IMR-90 (cell line): Measurements from ENCODE around the gene KRI1. TPM values are rescaled to one million over a fixed set of nuclear protein-coding genes. Genes with fewer than 3 reads are reported as not detected.

Source experiments
- ATAC-seq: fragments of 200-7000 bp; cut with Tn5 transposase; 2 replicates; pipeline ENCODE4 v1.9.1; 2020; ENCODE audit warnings: low read depth, mild to moderate bottlenecking, moderate library complexity
- BruUV-seq: library from RNA; stranded (reverse); fragments of 400-500 nt; replicated peaks from 2 replicates; lab custom pipeline; 2021; lab: Mats Ljungman, UMichigan
- CTCF ChIA-PET: fragments of 300-600 bp; formaldehyde crosslinking; extraction: SDS; loops from one replicate; lab custom pipeline; 2021; ENCODE audit warnings: antibody characterized with exemption; lab: Yijun Ruan, JAX
- POLR2A ChIA-PET: fragments of 300-600 bp; sonication (Branson Sonifier 250); formaldehyde crosslinking; loops from one replicate; lab custom pipeline; 2022; ENCODE audit warnings: antibody characterized with exemption; ENCODE audit not compliant: unreplicated experiment; lab: Charles Lee
- DNase-seq: peaks from one replicate; pipeline ENCODE4 v3.0.0; 2013
- H2AFZ ChIP-seq: replicated peaks from 2 replicates; pipeline ENCODE3; 2013; ENCODE audit warnings: low read length, mild to moderate bottlenecking; ENCODE audit not compliant: poor library complexity
- H2AK5ac ChIP-seq: 2 replicates; pipeline ENCODE4 v1.6.1; 2013; ENCODE audit warnings: low read depth, low read length, inconsistent platforms
- H2AK9ac ChIP-seq: replicated peaks from 2 replicates; pipeline ENCODE3; 2013; ENCODE audit warnings: mild to moderate bottlenecking, low read depth, low read length, moderate library complexity; ENCODE audit not compliant: poor library complexity
- H2BK120ac ChIP-seq: 2 replicates; pipeline ENCODE4 v1.6.1; 2013; ENCODE audit warnings: low read depth, low read length, inconsistent platforms
- H2BK15ac ChIP-seq: 3 replicates; pipeline ENCODE4 v1.6.1; 2013; ENCODE audit warnings: low read depth, low read length, inconsistent platforms
- H2BK20ac ChIP-seq: 2 replicates; pipeline ENCODE4 v1.6.1; 2013; ENCODE audit warnings: low read depth, mild to moderate bottlenecking, inconsistent platforms, low read length, moderate library complexity
- H2BK5ac ChIP-seq: 2 replicates; pipeline ENCODE4 v1.6.1; 2013; ENCODE audit warnings: mild to moderate bottlenecking, low read depth, low read length, inconsistent platforms; ENCODE audit not compliant: poor library complexity, severe bottlenecking
- H3K14ac ChIP-seq: replicated peaks from 2 replicates; pipeline ENCODE4 v1.6.1; 2013; ENCODE audit warnings: low read depth, low read length, inconsistent platforms
- H3K18ac ChIP-seq: 2 replicates; pipeline ENCODE4 v1.6.1; 2013; ENCODE audit warnings: low read depth, low read length, control low read depth
- H3K23ac ChIP-seq: 2 replicates; pipeline ENCODE4 v1.6.1; 2013; ENCODE audit warnings: low read depth, low read length, inconsistent platforms
- H3K27ac ChIP-seq: 2 replicates; pipeline ENCODE4 v1.5.1; 2013; ENCODE audit warnings: mild to moderate bottlenecking, control low read depth, low read length; ENCODE audit not compliant: insufficient read depth
- H3K27me3 ChIP-seq: 2 replicates; pipeline ENCODE4 v1.6.1; 2013; ENCODE audit warnings: low read length; ENCODE audit not compliant: control insufficient read depth, insufficient read depth
- H3K36me3 ChIP-seq: 2 replicates; pipeline ENCODE4 v1.6.1; 2013; ENCODE audit warnings: low read length, mixed read lengths; ENCODE audit not compliant: control insufficient read depth, insufficient read depth
- H3K4ac ChIP-seq: 2 replicates; pipeline ENCODE4 v1.6.1; 2013; ENCODE audit warnings: low read depth, low read length, inconsistent platforms
- H3K4me1 ChIP-seq: 2 replicates; pipeline ENCODE4 v1.6.1; 2013; ENCODE audit warnings: low read length, mixed read lengths; ENCODE audit not compliant: control insufficient read depth, insufficient read depth
- H3K4me2 ChIP-seq: 2 replicates; pipeline ENCODE4 v1.6.1; 2013; ENCODE audit warnings: low read depth, mild to moderate bottlenecking, control low read depth, low read length, moderate library complexity
- H3K4me3 ChIP-seq: 2 replicates; pipeline ENCODE4 v1.5.1; 2013; ENCODE audit warnings: low read depth, mild to moderate bottlenecking, control low read depth, low read length, moderate library complexity; ENCODE audit not compliant: insufficient read depth
- H3K56ac ChIP-seq: 2 replicates; pipeline ENCODE4 v1.6.1; 2013; ENCODE audit warnings: low read length, inconsistent platforms; ENCODE audit not compliant: insufficient read depth; ENCODE audit errors: extremely low read depth
- H3K79me1 ChIP-seq, 2 experiments: 2 replicates each; pipeline ENCODE4 v1.6.1; 2013; ENCODE audit warnings: low read length in 2 of 2, inconsistent platforms in 1 of 2, low read depth in 1 of 2
- H3K9ac ChIP-seq: 2 replicates; pipeline ENCODE4 v1.6.1; 2013; ENCODE audit warnings: low read depth, low read length, control low read depth
- H3K9me1 ChIP-seq: 2 replicates; pipeline ENCODE4 v1.6.1; 2013; ENCODE audit warnings: low read length, inconsistent platforms; ENCODE audit not compliant: insufficient read depth
- H3K9me3 ChIP-seq: 2 replicates; pipeline ENCODE4 v1.6.1; 2013; ENCODE audit warnings: low read length; ENCODE audit not compliant: control insufficient read depth, insufficient read depth
- H4K20me1 ChIP-seq: 2 replicates; pipeline ENCODE4 v1.6.1; 2013; ENCODE audit warnings: low read length, inconsistent platforms; ENCODE audit not compliant: insufficient read depth
- H4K5ac ChIP-seq: 2 replicates; pipeline ENCODE4 v1.6.1; 2013; ENCODE audit warnings: mild to moderate bottlenecking, low read depth, low read length, control low read depth
- H4K8ac ChIP-seq, 2 experiments: 2 replicates each; pipeline ENCODE4 v1.6.1; 2013; ENCODE audit warnings: low read depth in 2 of 2, low read length in 2 of 2, control low read depth in 1 of 2, inconsistent platforms in 1 of 2
- H4K91ac ChIP-seq: 2 replicates; pipeline ENCODE4 v1.6.1; 2013; ENCODE audit warnings: low read depth, low read length, inconsistent platforms; ENCODE audit not compliant: insufficient read depth
- BHLHE40 ChIP-seq: fragments of 150-350 bp; IDR thresholded peaks from 2 replicates; pipeline ENCODE4 v1.6.1; 2016; ENCODE audit warnings: mild to moderate bottlenecking, low read depth, low read length
- CEBPB ChIP-seq: IDR thresholded peaks from 2 replicates; pipeline ENCODE4 v1.6.1; 2012; ENCODE audit warnings: low read depth, low read length, improper control_type of control experiment
- CHD1 ChIP-seq: IDR thresholded peaks from 2 replicates; pipeline ENCODE4 v1.6.1; 2012; ENCODE audit warnings: low read depth, low read length, improper control_type of control experiment
- FOS ChIP-seq: fragments of 150-350 bp; IDR thresholded peaks from 2 replicates; pipeline ENCODE4 v1.6.1; 2016; ENCODE audit warnings: low read depth, low read length
- MAFK ChIP-seq: IDR thresholded peaks from 2 replicates; pipeline ENCODE4 v1.6.1; 2012; ENCODE audit warnings: low read depth, low read length, improper control_type of control experiment
- MAZ ChIP-seq: IDR thresholded peaks from 2 replicates; pipeline ENCODE4 v1.6.1; 2012; ENCODE audit warnings: low read depth, mild to moderate bottlenecking, low read length, improper control_type of control experiment, moderate library complexity, borderline replicate concordance
- MXI1 ChIP-seq: IDR thresholded peaks from 2 replicates; pipeline ENCODE4 v1.6.1; 2012; ENCODE audit warnings: low read depth, mild to moderate bottlenecking, low read length, moderate library complexity, borderline replicate concordance
- NFE2L2 ChIP-seq: fragments of 150-350 bp; IDR thresholded peaks from 2 replicates; pipeline ENCODE4 v1.6.1; 2016; ENCODE audit warnings: low read depth, mild to moderate bottlenecking, low read length
- POLR2A ChIP-seq: IDR thresholded peaks from 2 replicates; pipeline ENCODE4 v1.6.1; 2012; ENCODE audit warnings: mild to moderate bottlenecking, low read depth, low read length
- RAD21 ChIP-seq: IDR thresholded peaks from 2 replicates; pipeline ENCODE4 v1.6.1; 2012; ENCODE audit warnings: low read length, improper control_type of control experiment
- RCOR1 ChIP-seq: IDR thresholded peaks from 2 replicates; pipeline ENCODE4 v1.6.1; 2012; ENCODE audit warnings: mild to moderate bottlenecking, low read length, improper control_type of control experiment; ENCODE audit not compliant: insufficient replicate concordance
- RFX5 ChIP-seq: IDR thresholded peaks from 2 replicates; pipeline ENCODE4 v1.8.0; 2012; ENCODE audit warnings: low read depth, mild to moderate bottlenecking, low read length, moderate library complexity
- SMC3 ChIP-seq: fragments of 150-350 bp; IDR thresholded peaks from 2 replicates; pipeline ENCODE4 v1.6.1; 2016; ENCODE audit warnings: low read depth, mild to moderate bottlenecking, antibody characterized with exemption, low read length, moderate library complexity
- WGBS, 2 experiments: methylation state at CpG; one replicate each; pipeline versions ENCODE4 v1.1.5 to v1.1.7; 2013; ENCODE audit warnings: missing lambda C conversion rate in 2 of 2; ENCODE audit not compliant: insufficient read length in 1 of 2; ENCODE audit errors: extremely low coverage in 2 of 2; 5-methylcytosine and 5-hydroxymethylcytosine counted together
- dilution Hi-C: fragments of 300-500 bp; cut with HindIII; formaldehyde crosslinking; loops from one replicate; pipeline ENCODE4 v1.14.3; 2018; ENCODE audit warnings: low sequenced_read_pairs; ENCODE audit not compliant: unreplicated experiment
- in situ Hi-C: fragments of 300-500 bp; cut with MboI; formaldehyde crosslinking; loops from 3 replicates; pipeline ENCODE4 v1.14.3; 2019; ENCODE audit warnings: low sequenced_read_pairs, inconsistent platforms, mixed read lengths
- intact Hi-C: fragments of 100-400 bp; cut with micrococcal nuclease; formaldehyde crosslinking; loops from 2 replicates; pipeline ENCODE4 v1.10.0; 2022
- polyA plus RNA-seq, 3 experiments: library from polyadenylated mRNA; depleted of rRNA; stranded (reverse); fragments of >200 nt; gene quantifications; 2 replicates each; pipeline ENCODE4 v1.2.3, GENCODE V29; 2012; ENCODE audit warnings: low replicate concordance in 1 of 3
- total RNA-seq: library from RNA; depleted of rRNA; stranded (reverse); fragments of >200 nt; gene quantifications from 2 replicates; pipeline ENCODE4 v1.2.3, GENCODE V29; 2012
- TF ChIP-seq, protein P1 (sequence below): fragments of 150-350 bp; IDR thresholded peaks from 2 replicates; pipeline ENCODE4 v1.6.1; 2017; ENCODE audit warnings: mild to moderate bottlenecking, antibody characterized with exemption, low read length, low read depth
- TF ChIP-seq, protein P2 (sequence below): conservative IDR thresholded peaks from 2 replicates; pipeline ENCODE4 v1.5.1; 2012; ENCODE audit warnings: mild to moderate bottlenecking, low read depth, low read length, improper control_type of control experiment
- TF ChIP-seq, protein P3 (sequence below): fragments of 150-350 bp; IDR thresholded peaks from 2 replicates; pipeline ENCODE4 v1.6.1; 2016; ENCODE audit warnings: low read depth, mild to moderate bottlenecking, low read length, moderate library complexity, borderline replicate concordance

The KRI1 gene
- total and polyA plus RNA-seq, 2 of the 4 experiments (the other 2 are of a cell fraction), result 5.7 to 13.3 TPM

DNA sequence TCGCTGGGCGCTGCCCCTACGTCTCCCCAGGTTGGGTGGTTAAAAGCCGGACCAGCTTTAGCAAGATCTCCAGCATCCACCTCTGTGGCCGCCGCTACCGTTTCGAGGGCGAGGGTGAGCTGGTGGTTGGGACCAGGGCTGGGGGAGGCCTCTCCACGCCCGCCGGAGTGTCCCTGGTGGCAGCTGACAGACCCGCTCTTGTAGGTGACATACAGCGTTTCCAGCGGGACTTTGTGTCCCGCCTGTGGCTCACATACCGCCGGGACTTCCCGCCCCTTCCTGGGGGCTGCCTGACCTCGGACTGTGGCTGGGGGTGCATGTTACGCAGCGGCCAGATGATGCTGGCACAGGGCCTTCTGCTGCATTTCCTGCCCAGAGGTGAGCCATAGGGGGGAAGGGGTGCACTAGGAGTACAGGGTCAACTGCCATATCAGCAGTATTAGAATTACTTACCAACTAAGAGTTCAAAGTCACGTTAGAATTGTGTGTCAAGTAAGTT lies 21.0 kb downstream of the KRI1 start:
- in situ Hi-C loops, result no loop called here
- TF ChIP-seq FOS (no peak), RFX5 (no peak), NFE2L2 (no peak), SMC3 (no peak), MXI1 (no peak), POLR2A (no peak), MAFK (no peak), BHLHE40 (no peak), MAZ (no peak), RCOR1 (no peak), RAD21 (no peak), CEBPB (no peak), CHD1 (no peak)
- TF ChIP-seq, protein P1, sequence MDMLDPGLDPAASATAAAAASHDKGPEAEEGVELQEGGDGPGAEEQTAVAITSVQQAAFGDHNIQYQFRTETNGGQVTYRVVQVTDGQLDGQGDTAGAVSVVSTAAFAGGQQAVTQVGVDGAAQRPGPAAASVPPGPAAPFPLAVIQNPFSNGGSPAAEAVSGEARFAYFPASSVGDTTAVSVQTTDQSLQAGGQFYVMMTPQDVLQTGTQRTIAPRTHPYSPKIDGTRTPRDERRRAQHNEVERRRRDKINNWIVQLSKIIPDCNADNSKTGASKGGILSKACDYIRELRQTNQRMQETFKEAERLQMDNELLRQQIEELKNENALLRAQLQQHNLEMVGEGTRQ, result no peak
- TF ChIP-seq, protein P2, sequence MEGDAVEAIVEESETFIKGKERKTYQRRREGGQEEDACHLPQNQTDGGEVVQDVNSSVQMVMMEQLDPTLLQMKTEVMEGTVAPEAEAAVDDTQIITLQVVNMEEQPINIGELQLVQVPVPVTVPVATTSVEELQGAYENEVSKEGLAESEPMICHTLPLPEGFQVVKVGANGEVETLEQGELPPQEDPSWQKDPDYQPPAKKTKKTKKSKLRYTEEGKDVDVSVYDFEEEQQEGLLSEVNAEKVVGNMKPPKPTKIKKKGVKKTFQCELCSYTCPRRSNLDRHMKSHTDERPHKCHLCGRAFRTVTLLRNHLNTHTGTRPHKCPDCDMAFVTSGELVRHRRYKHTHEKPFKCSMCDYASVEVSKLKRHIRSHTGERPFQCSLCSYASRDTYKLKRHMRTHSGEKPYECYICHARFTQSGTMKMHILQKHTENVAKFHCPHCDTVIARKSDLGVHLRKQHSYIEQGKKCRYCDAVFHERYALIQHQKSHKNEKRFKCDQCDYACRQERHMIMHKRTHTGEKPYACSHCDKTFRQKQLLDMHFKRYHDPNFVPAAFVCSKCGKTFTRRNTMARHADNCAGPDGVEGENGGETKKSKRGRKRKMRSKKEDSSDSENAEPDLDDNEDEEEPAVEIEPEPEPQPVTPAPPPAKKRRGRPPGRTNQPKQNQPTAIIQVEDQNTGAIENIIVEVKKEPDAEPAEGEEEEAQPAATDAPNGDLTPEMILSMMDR, result no peak
- TF ChIP-seq, protein P3, sequence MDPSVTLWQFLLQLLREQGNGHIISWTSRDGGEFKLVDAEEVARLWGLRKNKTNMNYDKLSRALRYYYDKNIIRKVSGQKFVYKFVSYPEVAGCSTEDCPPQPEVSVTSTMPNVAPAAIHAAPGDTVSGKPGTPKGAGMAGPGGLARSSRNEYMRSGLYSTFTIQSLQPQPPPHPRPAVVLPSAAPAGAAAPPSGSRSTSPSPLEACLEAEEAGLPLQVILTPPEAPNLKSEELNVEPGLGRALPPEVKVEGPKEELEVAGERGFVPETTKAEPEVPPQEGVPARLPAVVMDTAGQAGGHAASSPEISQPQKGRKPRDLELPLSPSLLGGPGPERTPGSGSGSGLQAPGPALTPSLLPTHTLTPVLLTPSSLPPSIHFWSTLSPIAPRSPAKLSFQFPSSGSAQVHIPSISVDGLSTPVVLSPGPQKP, result no peak
- H2AK9ac ChIP-seq, result peak overlapping the region; percentile 97
- ChIA-PET POLR2A (no interaction called here), CTCF (no interaction called here)
- no peak overlapping the region for H3K56ac ChIP-seq
- H4K91ac ChIP-seq, result no peak overlapping the region
- 0 out of 2 replicates have a peak overlapping the region, but pooled peaks have one; percentile 30 for H3K4ac ChIP-seq
- BruUV-seq, result TSS peak; percentile 56
- peak overlapping the region; percentile 96 for H3K4me2 ChIP-seq
- ATAC-seq, result no peak
- no peak for DNase-seq
- H3K18ac ChIP-seq, result no peak overlapping the region
- H3K4me1 ChIP-seq, result peaks cover 5% of the 10 kb centered on the region; the same call in 1 of the 2 replicates
- H2BK15ac ChIP-seq, result no peak overlapping the region
- H2BK120ac ChIP-seq, result no peak overlapping the region
- H3K9ac ChIP-seq, result 0 out of 2 replicates have a peak overlapping the region, but pooled peaks have one; percentile 79
- H2AFZ ChIP-seq, result peak overlapping the region; percentile 96
- H3K23ac ChIP-seq, result no peak overlapping the region; the same call in 1 of the 2 replicates
- H4K8ac ChIP-seq, result no peak overlapping the region
- no peak overlapping the region for H3K14ac ChIP-seq
- H4K20me1 ChIP-seq, result peaks cover 10% of the 10 kb centered on the region
- peak overlapping the region; percentile 97 for H3K4me3 ChIP-seq
- 78% methylated on average over 10 of the region's 23 CpGs; no CpG with 5 or more reads in 1 of the 2 experiments for WGBS, 2 experiments
- H3K27me3 ChIP-seq, result no peaks in the 10 kb centered on the region
- peak overlapping the region; percentile 33; the same call in 1 of the 2 replicates for H2AK5ac ChIP-seq
- H2BK5ac ChIP-seq, result no peak overlapping the region
- no peaks in the 10 kb centered on the region for H3K9me3 ChIP-seq
- dilution Hi-C loops, result no loop called here
- H3K27ac ChIP-seq, result no peak overlapping the region
- H3K9me1 ChIP-seq, result peaks cover 13% of the 10 kb centered on the region; the same call in 1 of the 2 replicates
- H3K79me1 ChIP-seq, result peaks cover 20 to 44% of the 10 kb centered on the region in 2 experiments
- intact Hi-C loops, result no loop called here
- no peak overlapping the region for H4K5ac ChIP-seq
- peaks cover 23% of the 10 kb centered on the region for H3K36me3 ChIP-seq
- H2BK20ac ChIP-seq, result no peak overlapping the region
